Stimulated activated naive CD8-positive, alpha-beta T cell treated with anti-CD3 and anti-CD28 coated beads, Interleukin-15, Interleukin-2, amounts not matched to agents 100 ng/mL and 50 ng/mL, for 24 hours (primary cell): ENCODE data around the gene COL25A1.
"Not testable (repeated sequence)": the region's sequence is repeated elsewhere in the genome, so short reads cannot be mapped to it uniquely, and the experiment has no call there.

Experiments used
- H3K27ac Mint-ChIP-seq: one replicate; pipeline ENCODE4 v1.8.0; 2021; ENCODE audit warnings: mild to moderate bottlenecking, mixed read lengths
- H3K27me3 Mint-ChIP-seq: one replicate; pipeline ENCODE4 v1.8.0; 2021; ENCODE audit warnings: mixed read lengths
- H3K36me3 Mint-ChIP-seq: one replicate; pipeline ENCODE4 v1.8.0; 2021; ENCODE audit warnings: low read depth, mixed read lengths
- H3K4me1 Mint-ChIP-seq: one replicate; pipeline ENCODE4 v1.8.0; 2021; ENCODE audit warnings: low read depth, mixed read lengths
- H3K4me3 Mint-ChIP-seq: one replicate; pipeline ENCODE4 v1.8.0; 2021; ENCODE audit warnings: mild to moderate bottlenecking, mixed read lengths
- H3K9me3 Mint-ChIP-seq: one replicate; pipeline ENCODE4 v1.8.0; 2021; ENCODE audit warnings: mixed read lengths

COL25A1 gene

DNA sequence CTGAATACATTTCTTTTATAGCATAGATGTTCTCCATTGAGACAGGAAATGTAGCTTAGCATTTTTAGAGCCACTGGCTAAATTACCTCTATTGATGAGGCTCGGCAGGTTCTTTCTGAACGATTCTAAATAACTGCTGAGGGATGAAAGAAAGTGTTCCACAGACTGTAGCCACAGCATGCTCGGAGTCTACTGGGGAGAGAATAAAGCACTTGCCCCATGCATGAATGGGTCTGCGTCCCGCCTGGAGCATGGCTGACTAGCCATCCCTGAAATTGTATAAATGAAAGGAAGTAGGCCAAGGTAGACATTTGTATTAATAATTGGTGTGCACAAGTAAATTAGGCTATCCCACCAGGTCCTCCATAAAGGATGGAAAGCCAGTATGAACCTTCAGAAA, 269.8 kb downstream of the COL25A1 start:
- H3K9me3 Mint-ChIP-seq = no peaks in the 10 kb centered on the region

GRCh38 chr4:109029987-109030386, 272.5 kb downstream of the COL25A1 start:
- Mint-ChIP-seq H3K4me3 (no peak overlapping the region), H3K9me3 (no peaks in the 10 kb centered on the region), H3K27me3 (no peaks in the 10 kb centered on the region), H3K4me1 (no peaks in the 10 kb centered on the region), H3K36me3 (no peaks in the 10 kb centered on the region), H3K27ac (no peak overlapping the region)

More for the DNA sequence above, 269.8 kb downstream of the COL25A1 start:
- Mint-ChIP-seq H3K27me3 (no peaks in the 10 kb centered on the region), H3K36me3 (no peaks in the 10 kb centered on the region), H3K4me3 (no peak overlapping the region), H3K4me1 (no peaks in the 10 kb centered on the region), H3K27ac (no peak overlapping the region)

DNA sequence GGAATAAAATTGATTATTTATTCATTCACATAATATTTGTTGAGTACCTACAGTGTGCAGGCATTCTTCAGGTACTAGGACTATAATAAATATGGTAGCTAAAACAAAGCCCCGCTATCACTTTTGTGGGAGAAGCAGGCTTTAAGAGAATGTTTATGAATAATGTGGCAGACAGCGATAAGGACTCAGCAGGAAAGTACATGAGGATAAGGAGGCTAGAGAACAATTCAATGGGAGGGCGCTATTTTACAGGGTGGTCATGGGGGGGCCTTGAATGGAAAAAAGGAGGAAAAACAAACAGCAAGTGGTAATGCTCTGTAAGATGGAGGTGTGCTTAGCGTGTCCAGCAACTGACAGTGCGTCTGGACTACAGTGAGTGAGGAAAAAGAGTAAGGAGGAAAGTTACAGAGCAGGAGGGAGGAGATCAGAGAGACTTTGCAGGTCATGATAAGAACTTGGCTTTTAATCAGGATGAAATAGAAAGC, 275.4 kb downstream of the COL25A1 start:
- H3K27me3 Mint-ChIP-seq = no peaks in the 10 kb centered on the region
- no peaks in the 10 kb centered on the region for H3K36me3 Mint-ChIP-seq
- peaks cover 5% of the 10 kb centered on the region for H3K9me3 Mint-ChIP-seq
- no peak overlapping the region for H3K27ac Mint-ChIP-seq
- no peaks in the 10 kb centered on the region for H3K4me1 Mint-ChIP-seq
- H3K4me3 Mint-ChIP-seq = no peak overlapping the region

- H3K4me1 Mint-ChIP-seq = no peaks in the 10 kb centered on the region
- H3K27me3 Mint-ChIP-seq = no peaks in the 10 kb centered on the region
- no peak overlapping the region for H3K27ac Mint-ChIP-seq
- H3K4me3 Mint-ChIP-seq = no peak overlapping the region
- no peaks in the 10 kb centered on the region for H3K36me3 Mint-ChIP-seq
- peaks cover 8% of the 10 kb centered on the region for H3K9me3 Mint-ChIP-seq
Observed at GRCh38 chr4:109026588-109026987, 275.9 kb downstream of the COL25A1 start.

DNA sequence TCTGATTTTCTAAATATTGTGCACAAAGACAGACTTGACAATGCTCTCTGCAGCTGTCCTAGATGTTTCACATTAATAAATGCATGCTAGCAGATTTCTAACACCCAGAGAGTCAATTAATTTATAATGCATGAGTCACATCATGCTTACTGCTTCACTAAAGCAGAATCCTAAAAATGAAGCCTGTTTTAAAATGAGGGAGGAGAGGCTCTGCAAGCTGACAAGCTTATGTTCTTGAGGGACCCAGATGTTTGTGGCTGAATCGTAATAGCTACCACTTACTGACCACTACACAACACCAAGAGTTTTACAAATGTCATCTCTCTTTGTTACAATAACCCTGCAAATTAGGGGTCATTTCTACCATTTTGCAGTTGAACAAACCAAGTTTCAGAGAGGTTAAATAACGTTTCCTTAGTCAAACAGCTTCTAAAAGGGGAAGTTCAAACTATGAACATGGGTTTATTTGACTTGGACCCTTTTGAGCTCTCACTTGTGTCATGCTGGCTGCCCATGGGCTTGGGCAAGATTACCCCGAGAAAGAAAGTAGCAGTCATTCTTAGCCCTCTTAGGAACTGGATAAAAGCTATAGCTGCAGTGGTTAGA, 276.9 kb downstream of the COL25A1 start:
- Mint-ChIP-seq H3K4me3 (no peak overlapping the region), H3K4me1 (no peaks in the 10 kb centered on the region), H3K36me3 (no peaks in the 10 kb centered on the region), H3K27me3 (no peaks in the 10 kb centered on the region), H3K9me3 (peaks cover 12% of the 10 kb centered on the region), H3K27ac (no peak overlapping the region)

GRCh38 chr4:109022961-109023360, 279.5 kb downstream of the COL25A1 start:
- Mint-ChIP-seq H3K27ac (no peak overlapping the region), H3K9me3 (peaks cover 12% of the 10 kb centered on the region)

DNA sequence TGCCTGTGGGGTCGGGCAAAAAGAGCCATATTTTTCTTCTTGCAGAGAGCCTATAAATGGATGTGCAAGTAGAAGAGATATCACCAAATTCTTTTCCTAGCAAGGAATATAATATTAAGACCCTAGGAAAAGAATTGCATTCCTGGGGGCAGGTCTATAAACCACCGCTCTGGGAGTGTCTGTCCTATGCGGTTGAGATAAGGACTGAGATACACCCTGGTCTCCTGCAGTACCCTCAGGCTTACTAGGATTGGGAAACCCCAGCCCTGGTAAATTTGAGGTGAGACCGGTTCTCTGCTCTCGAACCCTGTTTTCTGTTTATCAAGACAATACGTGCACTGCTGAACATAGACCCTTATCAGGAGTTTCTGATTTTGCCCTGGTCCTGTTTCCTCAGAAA, 280.8 kb downstream of the COL25A1 start:
- not testable (repeated sequence) for H3K27ac Mint-ChIP-seq

More at GRCh38 chr4:109022961-109023360, 279.5 kb downstream of the COL25A1 start:
- Mint-ChIP-seq H3K27me3 (no peaks in the 10 kb centered on the region), H3K4me3 (no peak overlapping the region), H3K36me3 (no peaks in the 10 kb centered on the region), H3K4me1 (no peaks in the 10 kb centered on the region)

DNA sequence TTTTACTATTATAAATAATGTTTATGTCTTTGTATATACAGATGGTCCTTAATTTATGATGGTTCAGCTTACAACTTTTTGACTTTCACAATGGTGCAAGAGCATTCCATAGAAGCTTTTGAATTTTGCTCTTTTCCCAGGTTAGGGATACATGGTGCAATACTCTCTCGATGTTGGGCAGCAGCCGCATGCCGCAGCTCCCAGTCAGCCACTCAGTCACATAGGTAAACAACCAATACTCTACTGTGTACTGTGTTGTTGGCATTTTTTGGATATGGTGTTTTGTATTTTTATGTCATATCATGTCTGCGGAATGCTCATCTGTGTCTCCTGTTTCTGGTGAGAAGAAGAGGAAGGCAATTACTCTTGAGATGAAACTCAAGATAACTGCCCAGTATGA, 281.6 kb downstream of the COL25A1 start:
- no peak overlapping the region for H3K4me3 Mint-ChIP-seq
- no peaks in the 10 kb centered on the region for H3K36me3 Mint-ChIP-seq
- no peak overlapping the region for H3K27ac Mint-ChIP-seq
- peaks cover 12% of the 10 kb centered on the region for H3K9me3 Mint-ChIP-seq
- no peaks in the 10 kb centered on the region for H3K4me1 Mint-ChIP-seq
- no peaks in the 10 kb centered on the region for H3K27me3 Mint-ChIP-seq

More for the DNA sequence above, 280.8 kb downstream of the COL25A1 start:
- not testable (repeated sequence) for H3K36me3 Mint-ChIP-seq, H3K4me1 Mint-ChIP-seq, H3K27me3 Mint-ChIP-seq, H3K4me3 Mint-ChIP-seq
- H3K9me3 Mint-ChIP-seq = peaks cover 12% of the 10 kb centered on the region

- no peaks in the 10 kb centered on the region for H3K36me3 Mint-ChIP-seq
- H3K27me3 Mint-ChIP-seq = peaks cover 4% of the 10 kb centered on the region
- no peak overlapping the region for H3K4me3 Mint-ChIP-seq
- no peaks in the 10 kb centered on the region for H3K4me1 Mint-ChIP-seq
- peaks cover 4% of the 10 kb centered on the region for H3K9me3 Mint-ChIP-seq
- H3K27ac Mint-ChIP-seq = no peak overlapping the region
Observed at GRCh38 chr4:109016200-109016599, 286.3 kb downstream of the COL25A1 start.

DNA sequence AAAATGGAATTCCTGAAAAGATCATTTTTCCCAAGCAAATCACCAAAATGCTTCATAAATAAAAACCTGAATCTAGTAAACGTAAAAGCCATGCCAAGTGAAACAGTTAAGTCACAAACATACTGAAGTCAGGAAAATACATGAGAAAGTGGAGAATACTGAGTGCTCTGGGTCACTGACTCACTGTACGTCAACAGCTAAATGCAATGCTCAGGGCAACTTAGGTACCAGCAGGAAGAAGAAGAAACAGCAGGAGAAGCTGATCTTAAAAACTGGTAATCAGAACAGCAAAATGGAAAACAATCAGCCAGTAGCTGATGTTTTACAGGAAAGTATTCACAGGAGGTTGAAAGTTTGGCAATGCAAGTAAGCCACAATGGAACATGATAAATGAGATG, 287.0 kb downstream of the COL25A1 start:
- peaks cover 4% of the 10 kb centered on the region for H3K27me3 Mint-ChIP-seq
- H3K27ac Mint-ChIP-seq = no peak overlapping the region
- no peak overlapping the region for H3K4me3 Mint-ChIP-seq
- H3K36me3 Mint-ChIP-seq = no peaks in the 10 kb centered on the region
- H3K4me1 Mint-ChIP-seq = no peaks in the 10 kb centered on the region
- no peaks in the 10 kb centered on the region for H3K9me3 Mint-ChIP-seq

- H3K27ac Mint-ChIP-seq = no peak overlapping the region
- H3K36me3 Mint-ChIP-seq = no peaks in the 10 kb centered on the region
- H3K4me1 Mint-ChIP-seq = no peaks in the 10 kb centered on the region
Observed at GRCh38 chr4:109014593-109015412, 287.7 kb downstream of the COL25A1 start.

GRCh38 chr4:109012286-109012880, 290.1 kb downstream of the COL25A1 start:
- H3K4me3 Mint-ChIP-seq = no peak overlapping the region
- no peaks in the 10 kb centered on the region for H3K9me3 Mint-ChIP-seq
- H3K27ac Mint-ChIP-seq = no peak overlapping the region
- H3K27me3 Mint-ChIP-seq = peaks cover 4% of the 10 kb centered on the region
- H3K36me3 Mint-ChIP-seq = no peaks in the 10 kb centered on the region
- no peaks in the 10 kb centered on the region for H3K4me1 Mint-ChIP-seq

More at GRCh38 chr4:109014593-109015412, 287.7 kb downstream of the COL25A1 start:
- no peak overlapping the region for H3K4me3 Mint-ChIP-seq
- peaks cover 4% of the 10 kb centered on the region for H3K27me3 Mint-ChIP-seq
- no peaks in the 10 kb centered on the region for H3K9me3 Mint-ChIP-seq

GRCh38 chr4:109011241-109012026, 291.0 kb downstream of the COL25A1 start:
- H3K9me3 Mint-ChIP-seq = no peaks in the 10 kb centered on the region
- H3K36me3 Mint-ChIP-seq = no peaks in the 10 kb centered on the region
- H3K27ac Mint-ChIP-seq = no peak overlapping the region

GRCh38 chr4:109010521-109010920, 291.9 kb downstream of the COL25A1 start:
- Mint-ChIP-seq H3K27me3 (peaks cover 4% of the 10 kb centered on the region), H3K9me3 (no peaks in the 10 kb centered on the region), H3K27ac (no peak overlapping the region), H3K4me3 (no peak overlapping the region), H3K36me3 (no peaks in the 10 kb centered on the region), H3K4me1 (peaks cover 3% of the 10 kb centered on the region)

More at GRCh38 chr4:109011241-109012026, 291.0 kb downstream of the COL25A1 start:
- H3K27me3 Mint-ChIP-seq = peaks cover 4% of the 10 kb centered on the region
- no peaks in the 10 kb centered on the region for H3K4me1 Mint-ChIP-seq
- no peak overlapping the region for H3K4me3 Mint-ChIP-seq
